Left hindlimb (tissue), 1 donor: ENCODE results near the gene EPB41L4A.
"Not testable (repeated sequence)": the region's sequence is repeated elsewhere in the genome, so short reads cannot be mapped to it uniquely, and the experiment has no call there.

Source experiments
- DNase-seq: peaks from one replicate; pipeline ENCODE4 v3.0.0-alpha.2; 2018

EPB41L4A gene

DNA sequence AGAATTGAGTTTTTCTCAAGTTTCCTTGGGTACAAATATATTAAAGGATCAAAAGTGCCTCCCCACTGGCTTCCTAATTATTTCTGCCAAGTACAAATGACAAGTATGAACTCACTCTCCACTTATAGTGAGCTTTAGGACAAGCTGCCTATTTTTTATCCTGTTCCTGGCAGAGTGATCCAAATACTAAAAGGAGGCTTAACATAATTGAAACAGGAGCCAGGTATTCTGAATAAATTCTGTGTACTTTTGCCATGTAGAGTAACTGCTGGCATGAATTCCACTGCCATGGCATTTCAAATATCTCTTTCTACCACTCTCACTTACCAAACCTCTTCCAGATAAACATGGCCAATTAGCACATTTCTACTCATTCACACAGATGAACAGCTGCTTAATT is 171.1 kb downstream of the EPB41L4A start:
- no peak for DNase-seq

DNA sequence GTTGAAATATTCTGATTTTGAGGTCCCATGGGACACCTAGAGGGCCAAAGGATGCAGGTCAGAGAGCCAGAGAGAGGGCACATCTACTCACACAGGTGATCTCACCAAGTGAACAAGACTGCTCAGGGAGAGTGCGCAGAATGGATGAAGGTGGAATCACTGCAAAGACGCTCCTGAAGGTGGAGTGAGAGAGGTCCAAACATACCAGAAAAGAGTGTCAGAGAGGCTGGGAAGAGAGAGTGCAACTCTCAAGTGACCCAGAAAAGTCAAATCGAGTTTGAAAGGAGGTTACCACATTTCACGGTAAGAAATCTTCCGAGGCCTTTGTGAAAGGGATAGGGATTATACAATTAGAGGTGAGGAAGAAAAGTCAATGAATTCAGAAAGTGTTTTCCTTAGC is 173.4 kb downstream of the EPB41L4A start:
- DNase-seq: no peak

DNA sequence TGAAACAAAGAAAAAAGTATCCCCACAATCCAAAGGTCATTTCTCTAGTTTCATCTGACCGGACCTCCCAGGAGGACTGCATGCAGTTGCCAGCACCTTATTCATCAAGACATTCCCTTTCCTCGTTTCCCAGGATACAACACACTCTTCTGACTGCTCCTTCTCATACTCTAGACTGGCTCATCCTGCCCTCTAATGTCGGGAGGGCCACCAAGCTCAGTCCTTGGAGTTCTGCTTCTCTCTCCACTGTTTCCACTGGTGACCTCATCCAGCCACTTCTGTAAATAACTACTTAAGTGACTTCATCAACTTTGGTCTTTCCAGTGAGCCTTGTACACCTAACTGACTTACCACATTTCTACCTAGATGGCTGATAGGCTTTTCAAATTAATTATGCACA is 179.1 kb downstream of the EPB41L4A start:
- no peak for DNase-seq

DNA sequence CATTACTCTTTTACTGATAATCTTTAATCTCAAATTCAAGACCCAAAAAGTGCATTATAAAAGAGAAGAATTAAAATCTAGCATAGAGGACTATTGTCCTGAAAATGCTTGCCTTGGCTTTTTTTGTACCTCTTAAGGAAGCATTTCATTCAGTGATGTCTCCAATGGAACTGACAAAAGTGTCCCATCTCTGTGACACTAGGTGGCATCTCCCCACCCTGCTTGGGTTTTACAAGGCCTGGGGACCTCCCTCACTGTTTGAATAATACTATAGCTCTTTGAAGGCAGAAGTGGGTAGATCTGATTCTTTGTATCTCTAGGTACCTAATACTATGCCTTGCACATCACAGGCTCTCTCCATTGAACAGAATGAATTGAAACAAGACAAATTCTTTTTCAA is 180.6 kb downstream of the EPB41L4A start:
- DNase-seq: no peak

DNA sequence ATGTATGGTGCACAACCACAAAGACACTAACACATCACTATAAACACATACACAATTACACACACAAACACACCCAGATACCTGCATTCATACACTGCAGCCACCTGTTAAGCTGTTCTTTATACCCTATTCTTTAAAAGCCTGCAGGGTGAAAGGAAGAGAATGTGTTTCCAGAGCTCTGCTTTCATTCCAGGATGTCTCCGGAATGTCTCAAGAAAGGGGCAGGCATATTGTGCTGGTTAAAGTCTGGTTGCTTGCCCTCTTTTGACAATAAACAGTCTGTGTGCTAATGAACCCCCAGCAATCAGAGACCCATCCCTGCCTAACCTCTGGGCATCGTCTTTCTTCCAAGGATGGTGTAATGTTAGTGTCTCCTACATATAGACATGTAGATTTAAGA is 181.6 kb downstream of the EPB41L4A start:
- no peak for DNase-seq

DNA sequence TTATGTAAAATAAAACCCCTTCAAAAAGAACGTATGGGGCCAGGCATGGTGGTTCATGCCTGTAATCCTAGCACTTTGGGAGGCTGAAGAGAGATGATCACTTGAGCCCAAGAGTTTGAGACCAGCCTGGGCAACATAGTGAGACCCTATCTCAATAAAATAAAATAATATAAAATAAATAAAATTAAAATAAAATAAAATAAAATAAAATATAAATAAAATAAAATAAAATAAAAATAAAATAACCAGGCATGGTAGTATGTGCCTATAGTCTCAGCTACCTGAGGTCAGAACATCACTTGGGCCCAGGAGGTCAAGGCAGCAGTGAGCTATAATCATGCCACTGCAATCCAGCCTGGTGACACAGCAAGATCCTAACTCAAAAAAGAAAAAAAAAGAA is 185.1 kb downstream of the EPB41L4A start:
- no peak for DNase-seq

DNA sequence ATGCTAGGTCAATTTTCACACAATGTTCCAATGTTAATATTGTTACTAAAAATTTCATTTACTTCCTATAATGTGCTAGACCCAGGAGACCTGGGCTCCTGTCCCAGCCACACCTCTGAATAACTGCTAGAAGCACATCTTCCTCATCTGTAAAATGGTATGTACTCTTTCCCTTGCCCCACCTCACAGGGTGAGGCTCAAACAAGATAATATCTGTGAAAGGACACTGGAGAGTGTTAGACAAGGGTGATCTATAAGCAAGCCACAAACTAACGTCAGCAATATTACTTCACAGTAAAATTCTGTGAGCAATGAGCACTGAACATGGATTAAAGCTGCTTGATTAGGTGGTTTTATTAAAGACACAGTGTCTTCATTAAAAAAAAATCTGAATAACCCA is 186.4 kb downstream of the EPB41L4A start:
- DNase-seq: no peak

DNA sequence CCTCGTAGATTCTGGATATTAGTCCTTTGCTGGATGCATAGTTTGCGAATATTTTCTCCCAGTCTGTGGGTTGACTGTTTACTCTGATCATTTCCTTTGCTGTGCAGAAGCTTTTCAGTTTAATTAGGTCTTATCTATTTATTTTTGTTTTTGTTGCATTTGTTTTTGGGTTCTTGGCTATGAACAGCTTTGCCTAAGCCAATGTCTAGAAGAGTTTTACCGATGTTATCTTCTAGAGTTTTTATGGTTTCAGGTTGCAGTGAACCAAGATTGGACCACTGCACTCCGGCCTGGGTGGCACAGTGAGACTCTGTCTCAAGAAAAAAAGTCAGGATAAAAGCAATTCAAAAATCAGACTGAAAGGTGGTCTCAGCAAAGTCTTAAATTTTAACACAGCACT is 188.5 kb downstream of the EPB41L4A start:
- DNase-seq: no peak

DNA sequence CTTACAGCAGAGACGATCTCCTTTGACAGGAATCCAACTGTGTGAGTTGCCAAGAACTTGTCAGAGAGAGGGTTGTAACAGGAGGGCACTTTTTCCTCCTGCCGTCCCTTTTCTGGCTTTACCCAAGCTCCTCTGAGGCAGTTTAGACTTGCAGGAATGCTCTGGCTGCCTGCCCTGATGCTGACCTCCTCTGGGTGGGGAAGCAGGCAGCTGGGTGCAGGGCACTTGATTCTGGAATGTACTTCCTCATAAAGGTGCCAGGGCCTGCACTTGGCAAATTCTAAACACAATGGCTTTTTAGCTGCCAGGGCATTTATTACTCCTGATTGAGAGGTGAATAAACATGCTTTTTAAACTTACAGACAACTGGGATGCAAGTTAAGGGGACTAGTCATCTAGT is 190.4 kb downstream of the EPB41L4A start:
- DNase-seq: peak; percentile 57

DNA sequence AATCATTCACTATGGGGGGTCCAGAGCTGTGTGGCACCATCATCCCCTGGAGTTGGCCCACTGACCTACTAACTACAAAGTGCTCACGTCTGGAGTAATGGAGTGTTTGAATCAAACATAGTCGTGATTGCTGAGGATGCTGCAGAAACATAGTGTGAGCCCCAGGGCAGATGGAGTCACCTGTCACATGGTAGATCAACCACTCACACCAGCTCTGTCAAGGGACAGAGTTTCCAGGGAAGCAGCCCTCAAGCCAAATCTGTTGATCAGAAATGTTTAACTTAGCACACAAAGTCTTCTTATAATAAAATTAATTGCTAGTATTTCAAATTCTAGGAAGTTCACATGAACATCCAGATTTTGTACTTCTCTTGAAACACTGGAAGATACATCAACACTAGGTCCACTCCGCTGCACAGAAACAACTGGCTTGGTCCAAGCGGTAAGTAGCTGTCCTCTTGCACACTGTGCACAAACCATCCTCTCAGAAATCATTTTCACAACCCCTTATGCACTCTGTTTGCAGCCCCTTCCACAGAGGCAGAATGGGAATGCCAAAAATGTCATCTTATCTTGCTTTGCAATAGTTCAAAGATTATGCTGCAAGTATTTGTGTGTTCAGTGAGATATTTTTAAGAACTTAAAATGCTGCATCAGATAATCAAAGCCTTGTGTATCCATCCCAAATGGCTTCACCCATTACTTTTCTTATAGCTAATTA is 191.0 kb downstream of the EPB41L4A start:
- no peak for DNase-seq

DNA sequence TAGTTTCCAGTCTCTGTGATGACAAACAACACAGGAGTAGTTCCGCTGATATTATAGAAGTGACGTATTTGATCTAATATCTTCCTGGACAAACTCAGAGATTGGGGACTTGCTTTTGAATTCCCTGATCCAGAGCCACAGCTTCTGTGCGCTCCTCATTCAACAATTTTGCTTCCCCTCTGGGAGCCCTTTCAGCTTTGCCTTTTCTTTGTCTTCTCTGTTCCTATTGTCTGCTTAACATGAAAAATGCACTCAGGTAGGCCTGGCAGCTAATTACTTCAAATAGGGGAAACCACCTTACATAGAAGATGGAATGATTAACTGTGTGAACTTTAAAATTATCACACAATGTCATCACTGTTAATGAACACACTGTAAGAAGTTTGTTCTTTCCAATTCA is 192.9 kb downstream of the EPB41L4A start:
- DNase-seq: no peak

DNA sequence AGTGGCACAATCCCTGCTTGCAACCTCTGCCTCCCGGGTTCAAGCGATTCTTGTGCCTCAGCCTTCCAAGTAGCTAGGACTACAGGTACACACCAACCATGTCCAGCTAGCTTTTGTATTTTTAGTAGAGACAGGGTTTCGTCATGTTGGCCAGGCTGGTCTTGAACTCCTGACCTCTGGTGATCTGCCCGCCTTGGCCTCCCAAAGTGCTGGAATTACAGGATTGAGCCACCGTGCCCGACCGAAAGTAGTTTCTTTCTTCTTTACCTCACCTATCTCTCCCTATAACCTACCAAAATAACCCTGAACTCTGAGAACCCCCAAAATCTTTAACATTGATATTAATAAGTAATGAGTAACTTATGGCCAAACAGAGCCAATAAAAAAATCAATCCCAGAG is 196.1 kb downstream of the EPB41L4A start:
- DNase-seq: not testable (repeated sequence)

DNA sequence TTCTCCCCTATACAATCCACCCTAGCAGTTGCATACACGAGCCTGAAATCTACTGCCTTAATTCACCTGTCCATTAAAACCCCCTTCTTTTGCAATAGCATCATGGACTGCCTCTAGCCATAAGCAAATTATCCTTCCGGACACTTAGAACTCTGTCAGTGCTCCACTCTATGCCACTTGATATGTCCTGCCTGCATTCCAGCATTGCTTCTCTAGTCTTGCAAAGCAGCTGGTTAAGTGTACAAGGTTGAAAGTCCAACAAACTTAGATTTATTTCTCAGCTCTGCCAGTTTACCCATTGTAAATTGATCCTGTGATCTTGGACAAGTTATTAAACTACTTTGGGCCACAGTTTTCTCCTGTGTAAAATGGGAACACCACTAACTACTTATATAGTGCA is 197.9 kb downstream of the EPB41L4A start:
- no peak for DNase-seq

DNA sequence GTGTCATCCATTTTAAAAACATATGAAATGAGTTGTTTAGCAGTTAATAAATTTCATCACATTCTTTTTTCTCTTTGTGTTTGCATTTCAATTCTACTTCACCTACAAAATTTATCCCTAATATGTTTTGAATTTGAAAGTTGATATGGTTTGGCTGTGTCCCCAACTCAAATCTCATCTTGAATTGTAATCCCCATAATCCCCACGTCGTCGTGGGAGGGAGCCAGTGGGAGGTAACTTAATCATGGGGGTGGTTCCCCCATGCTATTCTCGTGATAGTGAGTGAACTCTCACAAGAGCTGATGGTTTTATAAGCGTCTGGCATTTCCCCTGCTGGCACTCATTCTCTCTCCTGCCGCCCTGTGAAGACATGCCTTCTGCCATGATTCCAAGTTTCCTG is 200.1 kb downstream of the EPB41L4A start:
- DNase-seq: no peak

DNA sequence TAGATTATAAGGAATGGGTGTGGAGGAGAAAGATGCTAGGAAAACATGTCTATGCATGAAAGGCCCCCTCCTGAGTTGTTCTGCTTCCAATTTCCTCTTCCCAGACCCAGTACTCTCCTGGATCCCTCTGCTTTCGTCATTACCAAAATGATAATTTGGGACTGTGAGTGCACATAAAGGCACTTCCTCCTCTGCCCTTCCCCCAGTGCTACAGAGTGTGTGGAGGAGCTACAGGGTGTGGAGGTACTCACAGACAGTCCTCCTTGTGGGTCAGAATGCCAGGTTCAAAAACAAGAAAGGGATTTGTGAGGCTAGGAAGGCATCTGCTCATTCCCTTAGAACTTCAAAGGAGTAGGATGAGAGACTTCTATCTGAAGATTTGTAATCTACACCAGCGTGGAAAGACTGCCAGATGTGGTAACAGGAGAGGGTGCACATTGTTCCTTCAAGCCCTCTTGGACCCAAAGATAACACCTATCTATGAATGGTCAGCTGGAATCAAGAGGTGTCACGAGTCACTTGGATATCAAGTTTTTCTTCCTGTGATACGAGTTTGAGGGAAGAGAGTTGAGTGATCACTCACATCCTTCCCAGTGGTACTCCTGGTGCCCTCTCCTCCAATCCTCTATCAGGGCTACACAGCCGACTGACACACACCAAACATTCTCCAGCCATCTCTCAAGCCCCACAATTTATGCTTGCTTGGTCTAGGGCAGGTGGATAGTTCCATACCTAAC is 201.1 kb downstream of the EPB41L4A start:
- no peak for DNase-seq

DNA sequence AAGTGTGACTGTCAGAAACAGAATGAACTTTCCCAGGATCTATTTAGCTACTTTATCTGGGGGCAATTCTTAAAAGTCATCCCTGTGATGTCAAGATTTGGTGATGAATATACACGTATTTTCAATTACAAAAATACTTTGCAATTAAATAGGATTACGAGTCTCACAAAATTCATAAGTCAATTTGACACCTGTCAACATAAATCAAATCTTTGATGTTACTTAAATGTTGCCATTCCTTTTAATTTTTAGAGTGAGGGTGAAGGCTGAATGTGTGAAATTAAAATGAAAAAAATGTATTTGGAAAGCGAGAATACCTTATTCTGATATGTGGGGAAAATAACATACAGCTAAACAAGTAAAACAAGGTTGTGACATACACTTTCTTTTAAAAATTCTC is 202.9 kb downstream of the EPB41L4A start:
- no peak for DNase-seq

DNA sequence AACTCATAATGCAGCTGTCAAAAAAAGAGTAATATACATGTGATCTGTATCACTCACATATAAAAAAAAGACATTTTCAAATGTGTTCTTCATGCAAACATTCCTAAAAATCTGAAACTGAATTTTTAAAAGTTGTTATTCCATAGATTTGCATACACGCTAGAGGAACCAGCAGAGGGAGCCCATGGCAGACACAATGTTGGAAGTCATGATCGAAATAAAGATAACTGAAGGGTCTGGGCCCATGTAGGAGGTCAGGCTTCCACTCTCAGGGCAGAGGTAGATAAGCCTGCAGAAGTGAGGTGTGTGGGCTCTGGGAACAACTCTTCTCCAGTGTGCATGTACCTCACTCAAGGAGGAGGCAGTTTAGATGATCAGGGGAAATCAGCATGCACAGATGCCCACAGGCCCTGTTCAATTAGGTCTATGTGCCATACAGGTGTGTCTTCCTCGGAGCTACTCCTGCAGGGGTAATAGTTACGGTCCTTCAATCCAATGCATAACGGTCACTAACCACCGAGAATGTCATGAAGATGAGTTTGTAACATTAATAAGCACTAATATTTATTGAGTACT is 208.6 kb downstream of the EPB41L4A start:
- DNase-seq: peak; percentile 39

DNA sequence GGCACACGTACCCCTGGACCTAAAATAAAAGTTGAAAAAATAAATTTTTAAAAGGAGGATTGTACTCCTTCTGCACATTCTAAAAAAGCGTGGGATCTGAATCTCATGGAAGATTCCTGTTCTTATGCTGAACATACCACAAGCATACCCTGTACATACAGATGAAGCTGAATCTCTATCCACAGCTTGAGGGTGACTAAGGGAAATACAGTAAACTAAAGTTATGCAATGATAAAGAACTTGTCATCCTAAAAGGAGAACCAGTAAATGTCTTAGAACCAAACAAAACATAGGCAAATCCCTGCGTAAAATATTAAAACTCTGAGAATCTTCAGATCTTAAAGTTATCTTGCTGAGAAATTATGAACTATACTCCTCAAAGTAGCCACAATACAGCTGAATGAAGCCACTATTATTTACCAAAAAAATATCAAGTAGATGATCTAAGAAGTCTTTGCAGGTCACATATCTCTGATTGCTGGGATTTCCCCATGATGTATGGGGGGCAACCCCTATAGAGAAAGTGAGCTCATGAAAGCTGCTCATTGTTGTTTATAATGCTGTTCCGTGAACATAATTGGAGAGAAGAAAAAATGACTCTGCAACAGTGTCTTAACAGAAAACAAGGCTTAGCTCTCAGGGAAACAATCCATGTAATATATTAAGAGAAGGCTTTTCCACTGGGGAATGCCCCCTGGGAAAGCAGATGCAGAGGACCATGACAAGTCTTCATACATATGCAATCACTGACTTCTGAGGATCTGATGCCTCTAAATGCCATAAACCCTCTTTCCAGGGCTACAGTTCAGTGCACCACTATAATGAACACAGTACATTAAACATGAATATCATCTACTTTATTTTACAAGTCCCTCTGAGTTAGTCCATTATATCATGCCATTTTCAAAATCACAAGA is 210.1 kb downstream of the EPB41L4A start:
- no peak for DNase-seq

DNA sequence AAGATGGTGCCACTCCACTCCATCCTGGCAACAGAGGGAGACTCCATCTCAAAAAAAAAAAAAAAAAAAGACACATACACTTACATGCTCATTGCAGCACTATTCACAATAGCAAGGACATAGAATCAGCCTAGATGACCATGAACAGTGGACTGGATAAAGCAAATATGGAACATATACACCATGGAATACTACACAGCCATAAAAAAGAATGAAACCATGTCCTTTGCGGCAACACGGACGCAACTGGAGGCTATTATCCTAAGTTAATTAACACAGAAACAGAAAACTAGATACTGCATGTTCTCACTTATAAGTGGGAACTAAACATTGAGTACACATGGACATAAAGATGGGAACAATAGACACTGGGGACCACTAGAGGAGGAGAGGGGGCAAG is 210.9 kb downstream of the EPB41L4A start:
- DNase-seq: not testable (repeated sequence)

DNA sequence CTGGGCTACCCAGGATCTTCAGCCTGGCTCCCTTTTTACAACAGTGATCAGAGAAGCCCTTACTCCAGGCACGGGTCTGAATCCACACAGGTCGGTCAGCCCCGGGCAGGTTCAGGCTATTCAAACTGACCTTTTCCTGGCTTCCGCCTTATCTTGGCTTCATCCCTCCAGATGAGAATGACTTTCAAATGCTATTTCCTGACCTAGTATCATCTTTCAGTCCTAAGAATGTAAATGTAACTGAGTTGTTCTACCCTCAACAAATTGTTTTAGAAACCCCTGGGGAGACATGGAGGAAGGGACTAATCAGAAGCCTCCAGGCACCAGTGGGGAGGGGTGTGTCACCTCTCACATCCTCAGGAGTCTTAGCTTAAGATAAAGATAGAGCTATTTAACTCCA is 213.2 kb downstream of the EPB41L4A start:
- no peak for DNase-seq

DNA sequence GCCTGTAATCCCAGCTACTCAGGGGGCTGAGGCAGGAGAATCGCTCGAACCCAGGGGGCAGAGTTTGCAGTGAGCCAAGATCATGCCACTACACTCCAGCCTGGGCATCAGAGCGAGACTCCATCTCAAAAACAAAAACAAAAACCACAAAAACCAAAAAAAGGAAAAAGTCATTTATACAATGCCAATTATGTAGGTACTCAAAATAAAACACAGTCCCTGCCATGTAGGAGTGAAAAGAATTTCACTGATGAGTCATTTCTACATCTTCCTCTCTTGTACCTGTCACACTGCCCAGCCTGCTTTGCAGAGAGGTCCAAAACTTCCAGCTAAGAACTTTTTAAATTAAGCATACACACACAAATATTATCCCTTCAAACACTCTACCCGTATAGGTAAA is 215.8 kb downstream of the EPB41L4A start:
- DNase-seq: no peak

DNA sequence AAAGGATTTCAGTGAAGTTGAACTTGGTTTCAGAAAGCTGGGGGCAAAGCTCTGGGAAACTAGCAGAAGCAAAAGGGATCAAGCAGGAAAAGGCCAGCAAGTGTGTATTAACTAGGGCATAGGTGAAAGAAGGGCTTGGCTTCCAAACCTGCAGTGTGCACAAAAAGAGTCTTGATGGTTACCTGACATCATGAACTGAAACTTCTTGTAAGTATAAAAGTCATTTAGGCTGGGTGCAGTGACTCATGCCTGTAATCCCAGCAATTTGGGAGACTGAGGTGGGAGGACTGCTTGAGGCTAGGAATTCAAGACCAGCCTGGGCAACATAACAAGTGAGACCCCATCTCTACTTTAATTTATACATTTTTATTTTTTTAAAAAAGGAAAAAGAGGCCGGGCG is 216.4 kb downstream of the EPB41L4A start:
- no peak for DNase-seq

DNA sequence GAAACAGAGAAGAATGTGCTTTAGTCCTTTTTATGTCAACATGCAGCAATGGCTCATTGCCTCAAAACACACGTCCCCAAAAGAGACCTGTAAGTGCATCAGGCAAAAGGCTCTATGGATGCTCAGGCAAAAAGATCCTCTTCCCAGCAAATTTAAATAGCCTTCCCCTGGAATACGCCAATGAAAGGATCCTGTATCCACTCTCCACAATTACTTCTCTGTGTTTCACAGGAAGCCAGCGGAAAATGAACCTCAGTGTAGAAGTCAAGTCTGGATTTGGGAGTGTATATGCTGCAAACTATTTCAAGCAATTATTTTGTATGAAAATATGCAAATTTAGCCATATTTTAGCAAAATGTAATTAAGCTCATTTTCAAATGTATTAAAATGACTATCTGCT is 217.9 kb downstream of the EPB41L4A start:
- DNase-seq: no peak
